OCI-LY7 (cell line): ENCODE data around the gene GPR31.

Experiments used
- CTCF ChIP-seq: fragments of 200-600 bp; sonication (generic); conservative IDR thresholded peaks from 2 replicates; pipeline ENCODE4 v1.5.1; 2014; ENCODE audit warnings: mild to moderate bottlenecking, antibody characterized with exemption, low read length, moderate library complexity, mixed read lengths
- EZH2phosphoT487 ChIP-seq: fragments of 200-600 bp; sonication (generic); IDR thresholded peaks from 2 replicates; pipeline ENCODE4 v1.6.1; 2018; ENCODE audit warnings: low read depth, borderline replicate concordance, mild to moderate bottlenecking, mixed run types, antibody characterized with exemption, low read length, moderate library complexity, mixed read lengths

GRCh38 chr6:167108278-167108677, 49.5 kb downstream of the GPR31 start:
- TF ChIP-seq CTCF, result no peak
- TF ChIP-seq EZH2phosphoT487, result no peak
